Activated T-cell treated with anti-CD3 and anti-CD28 coated beads, Interleukin-2, amount 50 U/mL, for 48 hours (primary cell): ENCODE measurements around the gene LIPN.

Experiments
- DNase-seq, 2 experiments: peaks; one replicate each; pipeline ENCODE4 v3.0.0-alpha.2; 2020

The LIPN gene

GRCh38 chr10:88786032-88786770 lies 26.4 kb downstream of the LIPN start:
- DNase-seq = no peak

- no peak for DNase-seq
Measured at GRCh38 chr10:88787463-88787862, 27.6 kb downstream of the LIPN start.

GRCh38 chr10:88788924-88789323 lies 29.1 kb downstream of the LIPN start:
- no peak for DNase-seq

- no peak for DNase-seq
Measured at GRCh38 chr10:88791924-88792323, 32.1 kb downstream of the LIPN start.

DNA sequence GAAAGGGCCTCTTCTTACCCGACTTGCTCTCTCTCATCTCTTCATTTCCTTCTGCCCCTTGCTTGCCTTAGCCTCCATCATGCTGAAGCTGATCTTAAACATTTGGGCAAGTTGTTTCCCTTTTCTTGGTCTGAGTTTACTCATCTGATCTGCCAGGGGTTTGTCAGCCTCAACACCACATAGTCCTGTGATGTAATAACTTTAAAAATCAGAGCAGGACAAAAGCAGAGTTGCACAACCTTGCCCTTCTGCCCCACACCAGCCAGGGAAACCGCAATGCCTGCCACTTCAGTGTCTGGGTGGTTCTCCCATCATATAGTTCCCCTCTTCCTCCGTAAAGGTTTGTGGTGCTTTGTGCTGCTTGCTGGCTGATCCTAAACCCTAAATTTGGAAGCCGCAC lies 32.8 kb downstream of the LIPN start:
- no peak for DNase-seq

- no peak for DNase-seq
Measured at GRCh38 chr10:88793712-88794299, 34.0 kb downstream of the LIPN start.

DNA sequence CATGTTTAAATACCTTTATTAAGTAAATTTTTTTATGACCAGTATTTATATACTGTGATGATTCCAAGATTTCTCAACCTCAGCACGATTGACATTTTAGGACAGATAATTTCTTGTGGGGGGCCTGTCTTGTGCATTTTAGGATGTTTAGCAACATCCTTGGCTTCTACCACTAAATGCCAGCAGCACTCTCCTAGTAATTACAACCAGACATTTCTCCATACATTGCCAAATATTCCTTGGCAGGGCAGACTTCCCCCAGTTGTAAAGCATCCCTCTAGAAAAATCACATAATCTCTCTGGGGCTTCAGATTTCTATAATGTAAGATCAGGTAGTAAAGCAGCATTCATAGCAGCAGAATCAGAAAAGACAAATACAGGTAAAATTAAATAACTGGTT lies 34.9 kb downstream of the LIPN start:
- no peak for DNase-seq

DNA sequence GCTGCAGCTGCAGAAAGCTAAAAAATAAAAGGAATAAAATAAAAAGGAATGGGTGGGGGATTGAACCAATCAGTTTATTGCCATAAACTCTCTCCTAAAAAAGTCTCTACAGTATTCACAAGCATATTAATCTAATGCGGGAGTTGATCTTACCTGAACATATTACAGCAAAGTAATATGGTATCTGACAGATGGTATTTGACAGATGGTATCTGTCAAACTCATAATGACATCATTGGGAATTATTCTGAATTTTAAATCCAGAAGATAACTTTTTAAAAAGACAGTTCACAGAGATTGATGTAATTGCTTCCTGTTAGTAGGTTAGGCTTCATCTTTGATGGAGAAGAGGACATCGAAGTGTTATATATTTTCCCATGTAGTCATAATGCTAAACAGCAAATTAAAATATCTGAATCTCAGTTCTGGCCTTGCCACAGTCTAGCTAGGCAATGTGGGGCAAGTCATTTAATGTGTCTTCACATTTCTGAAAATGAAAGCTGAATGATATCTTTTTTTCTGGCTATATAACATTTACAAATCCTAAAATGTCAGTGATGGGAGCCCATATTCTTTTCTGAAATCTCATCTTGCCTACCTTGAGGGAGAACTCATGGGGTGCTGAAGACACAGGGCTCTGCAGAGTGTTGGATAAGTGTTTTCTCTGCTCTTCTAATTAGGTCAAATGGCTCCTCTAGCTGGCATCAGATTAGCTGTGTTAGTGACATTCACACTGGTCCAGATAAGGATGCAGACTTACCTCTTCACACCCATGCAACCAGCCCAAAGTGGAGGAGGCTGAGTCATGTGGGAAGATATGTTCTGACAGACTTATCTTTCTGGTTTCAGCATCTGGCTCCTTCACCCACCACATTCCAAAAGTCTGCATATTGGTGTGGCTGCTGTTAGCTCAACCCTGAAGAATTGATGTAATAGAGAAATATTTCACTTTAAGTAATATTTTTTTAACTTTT lies 40.6 kb downstream of the LIPN start:
- DNase-seq = peak; percentile 39 to 50

DNA sequence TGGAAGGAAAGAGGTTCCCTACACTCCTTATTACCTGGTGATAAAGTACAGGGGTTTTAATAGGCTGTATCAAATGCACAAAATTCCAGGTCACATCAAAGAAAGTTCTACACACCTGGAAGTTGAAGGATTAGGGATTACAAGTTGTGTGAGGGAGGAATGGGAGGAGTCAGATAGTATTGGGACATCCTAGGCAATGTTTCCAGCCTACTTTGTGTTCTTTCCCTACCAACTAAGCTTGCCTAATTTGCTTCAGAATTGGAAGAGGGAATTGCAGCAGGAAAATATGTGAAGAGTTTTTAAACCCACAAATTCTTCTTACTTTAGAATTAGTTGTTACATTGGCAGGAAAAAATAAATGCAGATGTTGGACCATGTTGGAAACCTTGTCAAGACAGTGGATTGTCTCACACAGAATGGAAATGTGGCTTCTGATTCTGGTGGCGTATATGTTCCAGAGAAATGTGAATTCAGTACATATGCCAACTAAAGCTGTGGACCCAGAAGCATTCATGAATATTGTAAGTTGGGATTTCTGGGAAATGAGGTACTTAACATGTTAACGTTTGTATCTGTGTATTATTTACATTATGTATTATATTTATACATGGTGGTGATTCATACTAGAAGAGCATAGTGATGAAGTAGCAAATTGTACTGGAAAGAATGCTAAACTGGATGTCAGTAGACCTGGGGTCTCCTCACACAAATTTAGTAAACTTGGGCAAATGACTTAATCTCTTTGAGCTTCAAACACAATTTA lies 42.9 kb downstream of the LIPN start, which contains the start of gene LIPM:
Gene LIPM, plus strand, starts transcription at position 208 of the 763 bp plus-strand sequence. Its CDS starts 167 bp downstream, at position 375.
- no peak for DNase-seq

DNA sequence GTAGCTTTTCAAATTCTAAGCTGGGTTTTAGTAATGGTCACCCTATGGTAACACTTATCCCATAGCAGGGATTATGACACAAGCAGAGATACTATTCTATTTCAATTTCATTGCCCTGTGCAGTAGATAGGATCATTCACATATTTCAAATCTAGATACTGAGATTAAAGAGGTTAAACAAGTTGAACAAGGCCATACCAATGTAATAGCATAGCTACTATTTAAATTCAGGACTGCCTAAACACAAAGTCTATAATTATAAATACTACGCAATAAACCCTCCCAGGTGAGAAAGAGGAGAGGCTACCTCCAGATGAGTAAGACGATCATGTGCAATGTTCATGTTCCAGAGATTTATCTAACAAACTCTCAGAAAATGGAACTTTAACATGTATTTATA lies 43.8 kb downstream of the LIPN start:
- no peak for DNase-seq

DNA sequence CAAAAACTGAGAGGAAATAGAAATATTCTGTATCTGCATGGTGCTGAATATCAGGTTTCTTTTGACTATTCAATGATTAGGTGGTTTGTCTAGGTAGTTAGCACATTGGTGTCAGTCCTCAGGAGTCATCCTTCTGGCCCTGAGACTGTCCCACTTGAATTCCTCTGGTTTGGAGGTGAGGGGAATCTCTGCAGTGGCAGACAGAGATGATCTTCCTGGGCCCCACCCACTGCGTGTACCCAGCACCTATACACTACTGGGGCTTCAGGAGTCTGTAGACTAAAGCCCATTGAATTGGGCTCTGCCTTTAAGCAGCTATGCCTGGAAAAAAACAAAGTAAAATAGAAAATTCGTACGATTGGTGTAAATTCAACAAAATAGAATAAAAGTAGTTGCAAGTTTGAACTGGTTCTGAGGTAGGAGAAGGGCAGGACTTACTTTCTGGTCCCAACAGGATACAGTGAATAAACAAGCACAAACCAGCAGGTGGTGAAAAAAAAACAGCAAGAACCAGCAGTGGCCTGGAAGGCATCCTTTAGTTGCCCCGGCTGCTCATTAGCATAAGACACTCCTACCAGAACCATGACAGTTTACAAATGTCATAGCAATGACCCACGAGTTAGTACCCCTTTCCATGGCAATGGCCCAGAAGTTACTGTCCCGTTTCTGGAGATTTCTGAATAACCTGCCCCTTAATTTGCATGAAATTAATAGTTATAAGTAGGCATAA lies 44.4 kb downstream of the LIPN start:
- DNase-seq = no peak

DNA sequence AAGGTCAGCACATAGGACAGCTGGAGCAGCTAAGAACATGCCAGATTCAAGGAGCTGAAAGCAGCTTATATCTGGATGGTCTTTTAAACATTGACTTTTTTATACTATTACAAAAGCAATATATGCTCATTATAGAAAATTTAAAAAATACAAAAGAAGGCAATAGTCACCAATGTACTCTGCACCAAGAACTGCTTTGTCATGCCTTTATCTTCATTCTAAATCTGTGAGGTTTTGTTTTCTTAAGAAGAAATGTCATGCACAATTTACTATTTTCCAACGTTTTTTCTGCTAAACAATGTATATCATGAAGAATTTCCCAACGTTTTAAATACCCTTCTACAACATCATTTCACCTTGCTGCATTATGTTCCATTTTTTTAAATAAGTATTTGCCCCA lies 45.5 kb downstream of the LIPN start:
- no peak for DNase-seq

- no peak for DNase-seq
Measured at GRCh38 chr10:88805924-88806323, 46.1 kb downstream of the LIPN start.

DNA sequence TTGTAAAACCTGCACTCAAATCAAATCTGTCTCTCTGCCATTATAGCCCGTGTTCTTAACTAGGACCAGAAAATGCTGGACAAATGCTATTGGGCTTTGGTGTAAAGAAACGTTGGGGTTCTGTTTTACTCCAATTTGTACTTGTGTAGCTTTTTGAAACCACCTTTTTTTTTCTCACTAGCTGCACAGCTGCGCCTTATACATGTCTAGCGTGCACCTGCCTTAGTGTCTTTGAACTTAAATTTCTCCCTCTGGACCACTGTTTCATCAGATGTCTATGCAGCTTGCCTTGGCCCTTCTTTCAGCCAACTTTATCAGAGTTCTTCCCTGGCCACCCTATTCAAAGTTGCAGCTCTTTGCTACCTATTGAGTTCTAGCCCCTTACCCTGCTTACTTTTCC lies 49.8 kb downstream of the LIPN start:
- no peak for DNase-seq

DNA sequence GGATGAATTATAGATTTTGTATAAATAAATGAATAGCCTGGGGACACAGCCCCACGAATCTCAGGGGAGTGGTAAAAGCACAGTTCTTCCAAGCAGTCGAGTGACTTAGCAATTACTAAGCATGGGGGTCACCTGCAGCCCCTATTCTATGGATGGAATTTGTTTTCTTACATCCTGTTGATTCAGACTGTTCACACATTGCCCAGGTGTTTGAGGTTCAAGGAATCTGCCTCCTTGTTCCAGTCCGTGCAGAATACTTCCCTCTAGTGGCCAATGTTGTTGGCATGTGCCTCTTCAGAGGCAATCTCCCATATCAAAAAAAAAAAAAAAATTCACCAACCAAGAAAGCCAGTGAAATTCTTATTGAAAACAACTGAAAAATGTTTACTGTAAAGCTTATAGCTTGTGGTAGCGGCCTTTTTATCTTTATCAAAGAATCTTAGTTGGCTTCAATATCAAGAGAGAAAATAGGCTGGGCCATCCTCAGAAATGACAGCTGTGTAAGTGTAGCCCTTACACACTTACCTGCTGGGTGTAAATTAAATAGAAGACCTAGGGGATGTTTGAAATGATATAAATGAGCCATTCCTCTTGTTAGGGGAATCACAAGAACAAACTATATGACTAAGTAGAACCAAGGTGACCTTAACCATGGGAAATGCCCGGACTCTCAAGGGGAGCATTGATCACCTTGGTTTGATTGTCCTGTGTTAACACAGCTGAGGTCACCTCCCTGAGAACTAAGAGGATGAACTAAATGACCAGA lies 50.6 kb downstream of the LIPN start:
- no peak for DNase-seq

DNA sequence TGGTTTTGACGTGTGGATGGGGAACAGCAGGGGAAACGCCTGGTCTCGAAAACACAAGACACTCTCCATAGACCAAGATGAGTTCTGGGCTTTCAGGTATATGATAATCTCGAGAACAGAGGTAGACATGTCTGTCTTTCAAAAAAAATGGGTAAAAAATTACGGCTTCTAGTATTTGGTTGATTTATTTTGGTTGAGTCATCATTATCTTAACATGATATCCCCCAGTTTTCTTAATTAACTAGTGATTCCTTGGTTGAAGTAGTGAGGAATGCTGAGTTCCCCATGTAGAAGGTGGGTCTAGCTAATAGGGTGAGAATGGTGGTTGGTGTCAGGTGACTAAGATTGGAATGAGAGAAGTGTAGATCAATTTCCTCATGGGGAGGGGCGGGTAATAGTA lies 53.4 kb downstream of the LIPN start:
- no peak for DNase-seq

DNA sequence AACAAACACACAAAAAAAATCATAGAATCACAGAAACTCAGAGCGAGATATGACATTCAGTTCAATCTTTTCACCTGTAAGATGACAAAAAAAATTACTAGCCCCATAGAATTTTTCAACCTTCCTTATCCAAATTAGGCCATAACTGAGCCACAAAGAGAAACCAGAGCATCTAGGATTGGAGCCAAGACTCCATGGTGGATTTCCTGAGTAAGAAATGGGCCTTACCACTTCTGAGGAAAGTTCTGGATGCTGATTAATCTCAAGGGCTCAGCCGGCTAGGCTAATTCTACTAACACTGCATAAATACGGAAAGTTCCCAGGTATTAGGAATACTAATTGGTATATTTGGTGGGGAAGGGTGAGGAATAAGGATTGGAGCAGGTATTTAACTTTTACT lies 59.5 kb downstream of the LIPN start:
- no peak for DNase-seq

- no peak for DNase-seq
Measured at GRCh38 chr10:88820748-88821401, 61.1 kb downstream of the LIPN start.

GRCh38 chr10:88826388-88826787 lies 66.6 kb downstream of the LIPN start:
- no peak for DNase-seq

GRCh38 chr10:88827671-88828070 lies 67.9 kb downstream of the LIPN start:
- DNase-seq = no peak

DNA sequence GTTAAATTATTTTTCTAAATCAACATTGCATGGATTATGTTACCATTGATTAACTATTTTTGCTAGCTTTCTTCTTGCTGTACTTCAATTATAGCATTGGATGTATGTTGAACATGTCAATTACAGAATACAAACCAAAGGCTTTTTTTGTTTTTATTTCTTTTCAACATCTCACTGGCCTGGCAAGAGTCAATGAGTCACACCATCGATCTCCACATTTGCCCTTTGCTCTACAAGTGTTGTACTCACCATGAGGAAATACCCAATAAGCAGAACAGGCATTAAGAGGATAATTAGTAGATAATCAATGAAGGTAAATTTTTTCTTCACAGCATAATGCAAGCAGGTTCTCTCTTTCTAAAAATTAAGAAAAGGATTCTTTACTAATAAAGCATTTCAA lies 68.5 kb downstream of the LIPN start:
- DNase-seq = no peak
